Thymus (tissue), 11 donors: ENCODE measurements around the gene TET2. TPM values are rescaled to one million over a fixed set of nuclear protein-coding genes. Genes with fewer than 3 reads are reported as not detected.

Source experiments
- DNase-seq, 9 donors: peaks; one replicate each; pipeline ENCODE4 v3.0.0-alpha.2; 2013; ENCODE audit warnings: low spot score in 9 of 9, low read depth in 6 of 9, missing footprints in 1 of 9
- H3K27ac ChIP-seq, 2 donors: one replicate each; pipeline ENCODE4 v1.5.1; 2013; ENCODE audit warnings: control low read depth in 1 of 2, low read depth in 1 of 2, low read length in 1 of 2, mild to moderate bottlenecking in 1 of 2, moderate library complexity in 1 of 2
- H3K27me3 ChIP-seq, 2 donors: one replicate each; pipeline ENCODE4 v1.5.1; 2013; ENCODE audit warnings: low read length in 1 of 2; ENCODE audit not compliant: control insufficient read depth in 2 of 2, insufficient read depth in 1 of 2
- H3K36me3 ChIP-seq, 2 donors: one replicate each; pipeline ENCODE4 v1.5.1; 2013; ENCODE audit warnings: low read length in 1 of 2, mild to moderate bottlenecking in 1 of 2, moderate library complexity in 1 of 2; ENCODE audit not compliant: control insufficient read depth in 2 of 2, insufficient read depth in 2 of 2
- H3K4me1 ChIP-seq, 2 donors: one replicate each; pipeline ENCODE4 v1.5.1; 2013; ENCODE audit warnings: low read length in 2 of 2; ENCODE audit not compliant: control insufficient read depth in 2 of 2, insufficient read depth in 2 of 2
- H3K4me3 ChIP-seq, 2 donors: one replicate each; pipeline ENCODE4 v1.5.1; 2013; ENCODE audit warnings: low read length in 2 of 2, control low read depth in 1 of 2, mild to moderate bottlenecking in 1 of 2
- H3K9me3 ChIP-seq, 2 donors: one replicate each; pipeline ENCODE4 v1.5.1; 2013; ENCODE audit warnings: low read length in 1 of 2, mild to moderate bottlenecking in 1 of 2; ENCODE audit not compliant: control insufficient read depth in 2 of 2, insufficient read depth in 1 of 2
- WGBS: extraction: QIAGEN DNeasy Blood & Tissue Kit; methylation state at CpG from one replicate; pipeline ENCODE4 v1.1.7; 2013; 5-methylcytosine and 5-hydroxymethylcytosine counted together
- polyA plus RNA-seq: library from polyadenylated mRNA; stranded (reverse); fragments of 200-250 nt; gene quantifications from one replicate; pipeline ENCODE4 v1.2.3, GENCODE V29; 2013
- total RNA-seq: library from RNA; stranded (reverse); fragments of 120-200 nt; gene quantifications from one replicate; pipeline ENCODE4 v1.2.4, GENCODE V29; 2013
- donor health status: healthy.

Gene TET2
- total and polyA plus RNA-seq, 2 donors = 6.5 to 17.1 TPM

DNA sequence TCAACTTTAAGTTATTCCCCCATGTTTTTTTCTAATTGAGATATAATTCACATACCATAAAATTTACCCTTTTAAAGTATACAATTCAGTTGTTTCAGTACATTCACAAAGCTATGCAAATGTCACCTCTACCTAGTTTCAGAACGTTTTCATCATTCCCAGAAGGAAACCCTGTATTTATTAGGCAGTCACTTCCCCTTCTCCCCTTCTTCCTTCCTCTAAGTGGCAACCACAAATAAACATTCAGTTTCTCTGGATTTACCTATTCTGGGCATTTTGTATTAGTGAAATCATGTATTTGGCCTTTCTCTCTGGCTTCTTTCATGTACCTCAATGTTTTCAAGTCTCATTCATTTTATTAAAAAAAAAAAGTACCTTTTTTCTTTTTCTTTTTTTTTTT, 101.9 kb downstream of the TET2 start:
- 62% methylated on average over 1 of the region's 1 CpG for WGBS
- no peak for DNase-seq
- no peak overlapping the region for H3K4me3 ChIP-seq
- no peaks in the 10 kb centered on the region for H3K4me1 ChIP-seq
- H3K9me3 ChIP-seq = no peaks in the 10 kb centered on the region
- no peak overlapping the region for H3K27ac ChIP-seq
- H3K27me3 ChIP-seq = no peaks in the 10 kb centered on the region
- peaks cover 0 to 4% of the 10 kb centered on the region in 2 donors for H3K36me3 ChIP-seq

GRCh38 chr4:105257817-105258495, 111.3 kb downstream of the TET2 start:
- Histone ChIP-seq H3K27ac (no peak overlapping the region), H3K27me3 (no peaks in the 10 kb centered on the region), H3K4me3 (no peak overlapping the region), H3K36me3 (peaks cover 0 to 7% of the 10 kb centered on the region in 2 donors), H3K9me3 (no peaks in the 10 kb centered on the region), H3K4me1 (no peaks in the 10 kb centered on the region)
- 99% methylated on average over 1 of the region's 1 CpG for WGBS
- DNase-seq = no peak

DNA sequence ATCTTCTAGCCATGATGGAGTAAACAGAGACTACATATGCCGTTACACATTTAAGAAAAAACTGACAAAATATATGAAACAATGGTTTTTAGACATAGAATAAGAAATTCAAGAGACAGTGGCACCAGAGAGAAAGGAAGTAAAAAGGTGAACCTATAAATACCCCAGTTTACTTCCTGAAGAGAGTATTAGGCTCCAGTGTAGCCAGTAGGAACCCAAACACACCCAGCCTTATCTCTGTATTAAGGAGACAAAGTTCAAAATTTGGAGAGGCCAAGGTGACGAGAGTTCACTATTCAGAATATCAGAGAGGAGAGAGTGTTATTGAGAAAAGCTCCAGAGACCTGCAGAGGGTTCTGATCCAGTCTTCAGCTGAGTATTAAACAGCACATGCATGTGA, 119.0 kb downstream of the TET2 start:
- Histone ChIP-seq H3K36me3 (peaks cover 9 to 17% of the 10 kb centered on the region in 2 donors), H3K4me1 (no peaks in the 10 kb centered on the region), H3K4me3 (no peak overlapping the region), H3K27me3 (no peaks in the 10 kb centered on the region), H3K27ac (no peak overlapping the region), H3K9me3 (peaks cover 0 to 1% of the 10 kb centered on the region in 2 donors)
- WGBS = 100% methylated on average over 2 of the region's 2 CpGs
- DNase-seq = no peak

GRCh38 chr4:105267280-105267679, 120.6 kb downstream of the TET2 start:
- H3K27me3 ChIP-seq = no peaks in the 10 kb centered on the region
- WGBS = 99% methylated on average over 3 of the region's 3 CpGs

DNA sequence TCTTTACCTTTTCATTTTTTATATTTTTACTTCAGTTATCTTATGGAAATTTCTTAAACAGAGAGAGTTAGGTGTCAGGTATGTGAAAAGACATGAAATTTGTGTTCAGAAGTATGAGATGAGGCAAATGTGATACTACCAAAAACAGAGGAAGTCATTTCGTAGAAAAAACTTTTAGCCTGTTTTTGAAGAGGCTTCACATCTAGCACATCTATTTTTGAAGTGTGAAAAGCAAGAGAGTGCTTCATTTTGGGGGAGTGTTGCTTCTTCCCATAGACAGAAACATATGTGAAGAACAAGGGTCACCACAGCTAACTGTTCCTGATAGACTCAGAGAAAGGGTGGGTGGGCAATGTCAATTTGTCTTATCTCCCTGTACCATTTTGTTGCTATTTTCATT, 125.3 kb downstream of the TET2 start:
- no peak overlapping the region for H3K4me3 ChIP-seq
- peaks cover 0 to 1% of the 10 kb centered on the region in 2 donors for H3K9me3 ChIP-seq
- H3K27me3 ChIP-seq = no peaks in the 10 kb centered on the region
- WGBS = 85% methylated on average over 1 of the region's 1 CpG
- no peak overlapping the region for H3K27ac ChIP-seq
- H3K36me3 ChIP-seq = peaks cover 28 to 54% of the 10 kb centered on the region in 2 donors
- H3K4me1 ChIP-seq = no peaks in the 10 kb centered on the region
- peak in 4 of 9 donors; percentile 2 to 38 (median 8) for DNase-seq

More at GRCh38 chr4:105267280-105267679, 120.6 kb downstream of the TET2 start:
- H3K36me3 ChIP-seq = peaks cover 9 to 24% of the 10 kb centered on the region in 2 donors
- no peaks in the 10 kb centered on the region for H3K4me1 ChIP-seq
- H3K4me3 ChIP-seq = no peak overlapping the region
- DNase-seq = no peak
- no peak overlapping the region for H3K27ac ChIP-seq
- H3K9me3 ChIP-seq = peaks cover 0 to 1% of the 10 kb centered on the region in 2 donors

- Histone ChIP-seq H3K9me3 (peaks cover 0 to 1% of the 10 kb centered on the region in 2 donors), H3K4me1 (no peaks in the 10 kb centered on the region), H3K27ac (no peak overlapping the region), H3K4me3 (no peak overlapping the region), H3K27me3 (no peaks in the 10 kb centered on the region), H3K36me3 (peaks cover 28 to 54% of the 10 kb centered on the region in 2 donors)
- DNase-seq = no peak
- WGBS = 91% methylated on average over 1 of the region's 1 CpG
Observed at GRCh38 chr4:105273230-105273629, 126.6 kb downstream of the TET2 start.

DNA sequence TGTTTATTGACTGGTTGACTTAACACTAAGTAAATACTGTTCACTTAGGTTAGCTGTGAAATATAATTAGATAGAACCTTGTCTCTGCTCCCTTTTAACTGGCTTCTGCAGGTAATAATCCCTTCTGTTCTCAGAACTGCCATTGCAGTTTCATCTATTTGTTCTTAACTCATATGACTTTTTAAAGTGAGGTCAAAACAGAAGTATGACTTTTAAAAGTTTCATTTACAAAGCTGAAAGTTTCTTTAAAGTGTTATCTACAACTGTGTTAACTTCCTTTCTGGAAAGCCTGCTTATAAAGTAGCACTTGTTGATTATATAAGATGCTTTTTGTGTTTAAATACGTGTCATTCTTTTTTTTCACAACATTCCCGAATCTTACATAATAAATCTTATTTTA, 127.4 kb downstream of the TET2 start:
- no peak overlapping the region for H3K27ac ChIP-seq
- H3K4me3 ChIP-seq = no peak overlapping the region
- no peaks in the 10 kb centered on the region for H3K4me1 ChIP-seq
- peaks cover 0 to 1% of the 10 kb centered on the region in 2 donors for H3K9me3 ChIP-seq
- 76% methylated on average over 2 of the region's 2 CpGs for WGBS
- peaks cover 28 to 54% of the 10 kb centered on the region in 2 donors for H3K36me3 ChIP-seq
- no peak for DNase-seq
- H3K27me3 ChIP-seq = no peaks in the 10 kb centered on the region

- DNase-seq = no peak
- H3K27me3 ChIP-seq = no peaks in the 10 kb centered on the region
- no peak overlapping the region for H3K4me3 ChIP-seq
- H3K27ac ChIP-seq = no peak overlapping the region
- WGBS = 98% methylated on average over 1 of the region's 1 CpG
- no peaks in the 10 kb centered on the region for H3K4me1 ChIP-seq
- peaks cover 0 to under 1% of the 10 kb centered on the region in 2 donors for H3K9me3 ChIP-seq
- peaks cover 26 to 52% of the 10 kb centered on the region in 2 donors for H3K36me3 ChIP-seq
Observed at GRCh38 chr4:105274504-105274903, 127.8 kb downstream of the TET2 start.

GRCh38 chr4:105276361-105277104, 129.9 kb downstream of the TET2 start:
- H3K9me3 ChIP-seq = no peaks in the 10 kb centered on the region
- no peak overlapping the region for H3K27ac ChIP-seq
- DNase-seq = no peak
- WGBS = 98% methylated on average over 9 of the region's 9 CpGs
- H3K4me3 ChIP-seq = no peak overlapping the region
- peaks cover 19 to 37% of the 10 kb centered on the region in 2 donors for H3K36me3 ChIP-seq
- no peaks in the 10 kb centered on the region for H3K27me3 ChIP-seq
- H3K4me1 ChIP-seq = peaks cover 0 to 4% of the 10 kb centered on the region in 2 donors
